ENCODE data around the gene CAPZA3. TPM values are rescaled to one million over a fixed set of nuclear protein-coding genes. Genes with fewer than 3 reads are reported as not detected.

The CAPZA3 gene
- total RNA-seq, 1 experiment from 2014 or later, result not detected

GRCh38 chr12:18689771-18690170 is 48.1 kb upstream of the CAPZA3 start:
- no CpG with 5 or more reads among the region's 3 CpGs for WGBS (ENCODE audit: extremely low coverage, insufficient read length, low lambda C conversion rate)
- no peaks in the 10 kb centered on the region for H3K79me1 ChIP-seq (ENCODE audit: insufficient read depth, low read depth, low read length, poor library complexity, severe bottlenecking)

More at GRCh38 chr12:18689771-18690170, 48.1 kb upstream of the CAPZA3 start:
- Histone ChIP-seq H4K91ac (ENCODE audit: insufficient read length, low read depth, low read length) (no peak overlapping the region), H2AK5ac (ENCODE audit: insufficient read length, low read length) (no peak overlapping the region), H3K23ac (ENCODE audit: insufficient read length, low read depth, low read length) (no peak overlapping the region), H3K4me2 (ENCODE audit: insufficient read depth, insufficient read length, low read length) (no peak overlapping the region), H4K20me1 (ENCODE audit: control insufficient read depth, insufficient read depth, insufficient read length) (no peaks in the 10 kb centered on the region), H3K27ac (ENCODE audit: insufficient read length, low read depth, low read length) (no peak overlapping the region), H3K23me2 (ENCODE audit: insufficient read length, low read depth, low read length, poor library complexity, severe bottlenecking) (no peaks in the 10 kb centered on the region), H3K27me3 (ENCODE audit: insufficient read depth, low read length) (no peaks in the 10 kb centered on the region), H4K8ac (replicated peaks; ENCODE audit: insufficient read length, low read depth, low read length) (no peak overlapping the region), H3K56ac (ENCODE audit: insufficient read length, low read depth, low read length) (no peak overlapping the region), H3K14ac (ENCODE audit: insufficient read depth, low read length) (no peak overlapping the region), H3K4me1 (ENCODE audit: insufficient read depth, low read length) (0 out of 2 replicates have a peak, but pooled peaks cover 2% of the 10 kb centered on the region), H3T11ph (ENCODE audit: low read length) (no peak overlapping the region), H2BK15ac (ENCODE audit: low read depth, low read length) (no peak overlapping the region), H2BK5ac (ENCODE audit: insufficient read length, low read length) (no peak overlapping the region), H3K18ac (ENCODE audit: insufficient read length, low read depth, low read length) (no peak overlapping the region), H2AFZ (ENCODE audit: low read length) (no peak overlapping the region), H4K5ac (ENCODE audit: insufficient read length, low read depth, low read length) (no peak overlapping the region), H3K79me2 (ENCODE audit: insufficient read depth, low read length) (no peaks in the 10 kb centered on the region), H3K4ac (ENCODE audit: low read depth, low read length) (no peak overlapping the region), H3K9me3 (ENCODE audit: control insufficient read depth, low read depth, low read length) (no peaks in the 10 kb centered on the region), H2BK12ac (ENCODE audit: insufficient read length, low read depth, low read length) (no peak overlapping the region), H2BK120ac (ENCODE audit: low read depth, low read length, poor library complexity, severe bottlenecking) (no peak overlapping the region), H3K9ac (ENCODE audit: extremely low read depth, insufficient read length, low read length) (no peak overlapping the region), H2BK20ac (ENCODE audit: low read depth, low read length, poor library complexity, severe bottlenecking) (no peak overlapping the region)
- Mint-ChIP-seq H3K36me3 (ENCODE audit: insufficient read depth in 1 of 3, low read depth in 3 of 3) (peaks cover 0 to 5% (median 0%) of the 10 kb centered on the region in 3 experiments; a peak in 2 of 7 replicates), H3K9me3 (peaks cover 0 to 4% of the 10 kb centered on the region in 2 experiments; a peak in 2 of 5 replicates), H3K4me3 (no peak overlapping the region), H3K27me3 (ENCODE audit: low read depth) (no peaks in the 10 kb centered on the region), H3K27ac (no peak overlapping the region), H3K4me1 (no peaks in the 10 kb centered on the region)
- TF ChIP-seq, protein P1, sequence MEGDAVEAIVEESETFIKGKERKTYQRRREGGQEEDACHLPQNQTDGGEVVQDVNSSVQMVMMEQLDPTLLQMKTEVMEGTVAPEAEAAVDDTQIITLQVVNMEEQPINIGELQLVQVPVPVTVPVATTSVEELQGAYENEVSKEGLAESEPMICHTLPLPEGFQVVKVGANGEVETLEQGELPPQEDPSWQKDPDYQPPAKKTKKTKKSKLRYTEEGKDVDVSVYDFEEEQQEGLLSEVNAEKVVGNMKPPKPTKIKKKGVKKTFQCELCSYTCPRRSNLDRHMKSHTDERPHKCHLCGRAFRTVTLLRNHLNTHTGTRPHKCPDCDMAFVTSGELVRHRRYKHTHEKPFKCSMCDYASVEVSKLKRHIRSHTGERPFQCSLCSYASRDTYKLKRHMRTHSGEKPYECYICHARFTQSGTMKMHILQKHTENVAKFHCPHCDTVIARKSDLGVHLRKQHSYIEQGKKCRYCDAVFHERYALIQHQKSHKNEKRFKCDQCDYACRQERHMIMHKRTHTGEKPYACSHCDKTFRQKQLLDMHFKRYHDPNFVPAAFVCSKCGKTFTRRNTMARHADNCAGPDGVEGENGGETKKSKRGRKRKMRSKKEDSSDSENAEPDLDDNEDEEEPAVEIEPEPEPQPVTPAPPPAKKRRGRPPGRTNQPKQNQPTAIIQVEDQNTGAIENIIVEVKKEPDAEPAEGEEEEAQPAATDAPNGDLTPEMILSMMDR (conservative IDR thresholded peaks at IDR 0.05), result no peak
- no peak for DNase-seq
